HCT116 (cell line): Measurements from ENCODE around the gene ERFE. TPM values are rescaled to one million over a fixed set of nuclear protein-coding genes. Genes with fewer than 3 reads are reported as not detected.

Source experiments
- ATAC-seq: fragments of 200-7000 bp; cut with Tn5 transposase; 2 replicates; pipeline ENCODE4 v1.9.1; 2020; ENCODE audit warnings: mild to moderate bottlenecking, moderate library complexity
- BruUV-seq: library from RNA; stranded (reverse); fragments of 400-500 nt; replicated peaks from 2 replicates; lab custom pipeline; 2021; lab: Mats Ljungman, UMichigan
- CTCF ChIA-PET: fragments of 300-600 bp; sonication (Branson Sonifier 250); formaldehyde crosslinking; loops from one replicate; lab custom pipeline; 2021; ENCODE audit warnings: antibody characterized with exemption; lab: Charles Lee
- POLR2A ChIA-PET: fragments of 300-600, 350-600 bp; sonication (Branson Sonifier 250); formaldehyde crosslinking; loops from one replicate; lab custom pipeline; 2021; ENCODE audit warnings: antibody characterized with exemption; lab: Charles Lee
- RAD21 ChIA-PET, 2 experiments: fragments of 300-600 bp; sonication (Branson Sonifier 250); formaldehyde crosslinking; loops; one replicate each; lab custom pipeline; 2023; ENCODE audit warnings: low total read pairs in 2 of 2; ENCODE audit not compliant: uncharacterized antibody in 2 of 2, unreplicated experiment in 2 of 2, low non-redundant PET in 1 of 2; lab: Charles Lee
- DNase-seq: peaks from one replicate; pipeline ENCODE4 v3.0.0-alpha.2; 2010; ENCODE audit warnings: low read depth, low spot score
- H2AFZ ChIP-seq: fragments of 200-600 bp; shearing (Covaris generic), sonication (generic); 2 replicates; pipeline ENCODE4 v1.6.1; 2017; ENCODE audit warnings: low read depth, mixed run types, mixed read lengths, antibody characterized with exemption, low read length; ENCODE audit not compliant: poor library complexity, severe bottlenecking
- H3K27ac ChIP-seq: 2 replicates; pipeline ENCODE4 v1.5.1; 2012; ENCODE audit warnings: low read depth, low read length
- H3K27me3 ChIP-seq: fragments of 200-600 bp; sonication (generic); 2 replicates; pipeline ENCODE4 v1.6.1; 2016; ENCODE audit warnings: mixed run types, low read length, mixed read lengths; ENCODE audit not compliant: insufficient read depth
- H3K36me3 ChIP-seq, 2 experiments: fragments of 200-500 bp in 1 of 2; fragments of 200-600 bp in 1 of 2; sonication (Bioruptor generic) in 1 of 2; sonication (generic) in 1 of 2; 2 replicates each; pipeline versions ENCODE4 v1.5.1 to v1.6.1; 2014 to 2016; ENCODE audit warnings: low read length in 2 of 2, inconsistent platforms in 1 of 2, mixed read lengths in 1 of 2, mixed run types in 1 of 2; ENCODE audit not compliant: insufficient read depth in 2 of 2, control insufficient read depth in 1 of 2
- H3K4me1 ChIP-seq, 2 experiments: fragments of 200-600 bp in 1 of 2; sonication (generic) in 1 of 2; 2 replicates each; pipeline versions ENCODE4 v1.5.1 to v1.6.1; 2012 to 2017; ENCODE audit warnings: low read length in 2 of 2, inconsistent platforms in 1 of 2, mild to moderate bottlenecking in 1 of 2, mixed read lengths in 1 of 2, mixed run types in 1 of 2, moderate library complexity in 1 of 2; ENCODE audit not compliant: insufficient read depth in 2 of 2, control insufficient read depth in 1 of 2
- H3K4me2 ChIP-seq: fragments of 200-600 bp; sonication (generic); 2 replicates; pipeline ENCODE4 v1.6.1; 2017; ENCODE audit warnings: mixed run types, low read length, mixed read lengths
- H3K4me3 ChIP-seq, 2 experiments: fragments of 200-600 bp in 1 of 2; sonication (generic) in 1 of 2; replicated peaks in 1 of 2; 2 replicates each; pipeline ENCODE4 v1.5.1; 2011 to 2016; ENCODE audit warnings: low read length in 2 of 2, control low read depth in 1 of 2, low read depth in 1 of 2, mild to moderate bottlenecking in 1 of 2, mixed read lengths in 1 of 2, mixed run types in 1 of 2
- H3K79me2 ChIP-seq: fragments of 200-600 bp; sonication (generic); 2 replicates; pipeline ENCODE4 v1.6.1; 2017; ENCODE audit warnings: mild to moderate bottlenecking, mixed run types, low read length, moderate library complexity, mixed read lengths; ENCODE audit not compliant: insufficient read depth
- H3K9ac ChIP-seq: fragments of 200-600 bp; sonication (generic); 2 replicates; pipeline ENCODE4 v1.6.1; 2016; ENCODE audit warnings: low read length, mixed read lengths
- H3K9me2 ChIP-seq: fragments of 200-600 bp; sonication (generic), shearing (Covaris generic); 2 replicates; pipeline ENCODE4 v1.6.1; 2017; ENCODE audit warnings: mixed run types, mild to moderate bottlenecking, moderate library complexity; ENCODE audit not compliant: insufficient read depth
- H3K9me3 ChIP-seq, 2 experiments: fragments of 200-500 bp in 1 of 2; fragments of 200-600 bp in 1 of 2; sonication (Bioruptor generic) in 1 of 2; sonication (generic) in 1 of 2; 2 replicates each; pipeline ENCODE4 v1.6.1; 2014 to 2017; ENCODE audit warnings: low read length in 2 of 2, mixed read lengths in 2 of 2, inconsistent platforms in 1 of 2, low read depth in 1 of 2, mild to moderate bottlenecking in 1 of 2, mixed run types in 1 of 2, moderate library complexity in 1 of 2; ENCODE audit not compliant: control insufficient read depth in 1 of 2, insufficient read depth in 1 of 2
- H4K20me1 ChIP-seq: fragments of 200-600 bp; sonication (generic), shearing (Covaris generic); 2 replicates; pipeline ENCODE4 v1.6.1; 2017; ENCODE audit warnings: mixed run types, mild to moderate bottlenecking, moderate library complexity; ENCODE audit not compliant: insufficient read depth
- REST ChIP-seq: IDR thresholded peaks from 2 replicates; pipeline ENCODE4 v1.6.1; 2012; ENCODE audit warnings: low read depth
- SP1 ChIP-seq: IDR thresholded peaks from 2 replicates; pipeline ENCODE4 v1.6.1; 2012; ENCODE audit warnings: low read depth
- ZNF274 ChIP-seq: fragments of 200-500 bp; sonication (Bioruptor generic); IDR thresholded peaks from 2 replicates; pipeline ENCODE4 v1.6.1; 2014; ENCODE audit warnings: mild to moderate bottlenecking, low read depth, low read length, inconsistent platforms
- intact Hi-C: fragments of 100-400 bp; cut with micrococcal nuclease; formaldehyde crosslinking; loops from 2 replicates; pipeline ENCODE4 v1.10.0; 2022
- total RNA-seq: library from RNA; stranded (reverse); gene quantifications from one replicate; pipeline ENCODE4 v1.2.1, GENCODE V29; 2021; ENCODE audit not compliant: unreplicated experiment

The ERFE gene
- total RNA-seq, 1 experiment from 2014 or later, result 17.3 TPM

GRCh38 chr2:238120463-238121298, 38.1 kb upstream of the ERFE start:
- no TSS peak for BruUV-seq
- H3K9me3 ChIP-seq, result no peaks in the 10 kb centered on the region; a peak in 1 of 4 replicates
- DNase-seq, result no peak
- ATAC-seq, result no peak; the same call in 1 of the 2 replicates
- H3K4me3 ChIP-seq, result no peak overlapping the region
- H4K20me1 ChIP-seq, result no peaks in the 10 kb centered on the region
- H3K9me2 ChIP-seq, result no peaks in the 10 kb centered on the region
- H3K79me2 ChIP-seq, result no peaks in the 10 kb centered on the region
- no peaks in the 10 kb centered on the region; the same call in 1 of the 2 replicates for H3K27me3 ChIP-seq
- ChIA-PET POLR2A (no interaction called here), CTCF (no interaction called here), RAD21 (no interaction called here)
- intact Hi-C loops, result no loop called here
- no peak overlapping the region for H2AFZ ChIP-seq
- no peaks in the 10 kb centered on the region for H3K36me3 ChIP-seq
- H3K4me1 ChIP-seq, result peaks cover 0 to 3% of the 10 kb centered on the region in 2 experiments; a peak in 1 of 4 replicates
- H3K4me2 ChIP-seq, result no peak overlapping the region
- TF ChIP-seq REST (no peak), ZNF274 (no peak), SP1 (no peak)
- H3K9ac ChIP-seq, result no peak overlapping the region
- no peak overlapping the region for H3K27ac ChIP-seq
